Measurements from ENCODE around the gene LIX1L.

The LIX1L gene

GRCh38 chr1:145997016-145997717 lies 39.4 kb upstream of the LIX1L start:
- Histone ChIP-seq H3K27me3 (ENCODE audit: insufficient read depth, low read depth) (no peaks in the 10 kb centered on the region), H3K4me3 (IDR thresholded peaks at IDR 0.05; ENCODE audit: insufficient read depth, low read depth, low read length) (peak overlapping the region; percentile 97), H3K9ac (peak overlapping the region; percentile 47; the same call in 1 of the 2 replicates), H2AFZ (ENCODE audit: low read depth) (peak overlapping the region; percentile 86), H3K27ac (peak overlapping the region; percentile 3; the same call in 1 of the 2 replicates), H3K79me2 (ENCODE audit: insufficient read depth, low read depth) (no peaks in the 10 kb centered on the region), H4K20me1 (ENCODE audit: insufficient read depth) (no peaks in the 10 kb centered on the region), H3K4me2 (peak overlapping the region; percentile 78), H3K36me3 (ENCODE audit: insufficient read depth) (no peaks in the 10 kb centered on the region), H3K4me1 (ENCODE audit: low read depth, poor library complexity, severe bottlenecking) (peaks cover 44% of the 10 kb centered on the region)
- no peak for TF ChIP-seq CTCF (conservative IDR thresholded peaks at IDR 0.05; ENCODE audit: low read depth, low read length)

GRCh38 chr1:145996433-145997015 lies 38.7 kb upstream of the LIX1L start, which contains the start of gene TXNIP:
Gene TXNIP, minus strand, starts transcription at chr1:145996579. Its CDS starts 313 bp downstream, at chr1:145996266.
- TF ChIP-seq CTCF (conservative IDR thresholded peaks at IDR 0.05; ENCODE audit: low read depth, low read length): no peak
- H3K4me1 ChIP-seq (ENCODE audit: low read depth, poor library complexity, severe bottlenecking): peaks cover 44% of the 10 kb centered on the region
- no peaks in the 10 kb centered on the region for H3K36me3 ChIP-seq (ENCODE audit: insufficient read depth)
- H3K27me3 ChIP-seq (ENCODE audit: insufficient read depth, low read depth): no peaks in the 10 kb centered on the region
- H3K9ac ChIP-seq: peak within 1 kb of the TSS; percentile 47
- H4K20me1 ChIP-seq (ENCODE audit: insufficient read depth): no peaks in the 10 kb centered on the region
- H2AFZ ChIP-seq (ENCODE audit: low read depth): peak within 1 kb of the TSS; percentile 86
- no peaks in the 10 kb centered on the region for H3K79me2 ChIP-seq (ENCODE audit: insufficient read depth, low read depth)
- peak within 1 kb of the TSS; percentile 3; the same call in 1 of the 2 replicates for H3K27ac ChIP-seq
- peak within 1 kb of the TSS; percentile 99 for H3K4me3 ChIP-seq (IDR thresholded peaks at IDR 0.05; ENCODE audit: insufficient read depth, low read depth, low read length)
- H3K4me2 ChIP-seq: peak within 1 kb of the TSS; percentile 78

DNA sequence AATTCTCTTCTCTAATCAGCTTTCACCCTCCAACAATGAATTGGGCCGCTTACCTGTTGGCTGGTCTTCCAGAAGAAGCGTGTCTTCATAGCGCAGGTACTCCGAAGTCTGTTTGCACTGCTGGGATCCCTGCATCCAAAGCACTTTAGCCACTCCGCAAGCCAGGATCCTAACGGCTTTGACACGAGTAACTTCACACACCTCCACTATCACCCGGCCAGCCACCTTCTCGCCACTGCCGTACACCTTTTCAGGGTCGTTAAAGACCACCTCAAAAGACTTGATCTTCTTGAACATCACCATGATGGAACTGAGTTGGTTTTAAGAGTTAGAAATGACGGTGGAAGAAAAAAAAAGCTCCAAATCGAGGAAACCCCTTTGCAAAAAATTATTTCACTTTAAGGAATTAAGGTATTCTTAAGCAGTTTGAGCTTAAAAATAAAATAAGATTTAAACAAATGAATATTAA lies 38.2 kb upstream of the LIX1L start:
- TF ChIP-seq CTCF (conservative IDR thresholded peaks at IDR 0.05; ENCODE audit: low read depth, low read length): no peak
- Histone ChIP-seq H3K4me1 (ENCODE audit: low read depth, poor library complexity, severe bottlenecking) (peaks cover 44% of the 10 kb centered on the region), H4K20me1 (ENCODE audit: insufficient read depth) (no peaks in the 10 kb centered on the region), H3K27me3 (ENCODE audit: insufficient read depth, low read depth) (no peaks in the 10 kb centered on the region), H3K27ac (peak overlapping the region; percentile 3; the same call in 1 of the 2 replicates), H3K4me3 (IDR thresholded peaks at IDR 0.05; ENCODE audit: insufficient read depth, low read depth, low read length) (peak overlapping the region; percentile 99), H3K4me2 (peak overlapping the region; percentile 78), H3K36me3 (ENCODE audit: insufficient read depth) (no peaks in the 10 kb centered on the region), H3K79me2 (ENCODE audit: insufficient read depth, low read depth) (no peaks in the 10 kb centered on the region), H3K9ac (peak overlapping the region; percentile 47), H2AFZ (ENCODE audit: low read depth) (peak overlapping the region; percentile 86)

DNA sequence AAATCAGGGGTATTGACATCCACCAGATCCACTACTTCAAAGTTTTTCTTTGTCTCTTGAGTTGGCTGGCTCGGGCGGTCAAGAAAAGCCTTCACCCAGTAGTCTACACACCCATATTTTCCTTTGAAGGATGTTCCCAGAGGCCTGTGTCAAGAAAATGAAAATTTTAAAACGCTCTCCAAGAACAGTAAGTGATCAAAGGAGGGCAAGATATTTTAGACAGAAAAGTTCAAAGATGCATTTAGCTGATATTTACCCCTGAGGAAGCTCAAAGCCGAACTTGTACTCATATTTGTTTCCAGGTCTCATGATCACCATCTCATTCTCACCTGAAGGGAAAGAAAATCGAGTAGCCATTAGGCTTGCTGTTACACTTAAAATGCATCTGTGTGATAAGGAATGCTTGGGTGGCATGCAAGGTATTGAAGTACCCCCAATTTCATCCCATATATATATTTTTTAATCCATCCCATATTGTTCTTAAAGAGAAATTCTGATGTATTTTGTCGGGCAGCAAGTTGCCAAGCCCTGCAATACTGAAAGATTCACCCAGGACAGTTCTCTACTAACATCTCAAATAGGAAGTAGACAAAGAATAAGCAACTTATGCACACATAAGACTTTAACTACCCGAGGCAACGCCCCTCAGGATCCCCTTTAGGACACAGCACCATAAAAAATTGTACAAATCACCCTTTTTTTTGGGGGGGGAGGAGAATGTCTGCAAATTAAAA lies 37.5 kb upstream of the LIX1L start:
- H3K4me2 ChIP-seq: peak overlapping the region; percentile 78
- H3K36me3 ChIP-seq (ENCODE audit: insufficient read depth): no peaks in the 10 kb centered on the region
- H4K20me1 ChIP-seq (ENCODE audit: insufficient read depth): no peaks in the 10 kb centered on the region
- no peak overlapping the region for H3K9ac ChIP-seq
- no peak overlapping the region for H3K27ac ChIP-seq
- no peaks in the 10 kb centered on the region for H3K27me3 ChIP-seq (ENCODE audit: insufficient read depth, low read depth)
- peak overlapping the region; percentile 86; the same call in 1 of the 2 replicates for H2AFZ ChIP-seq (ENCODE audit: low read depth)
- TF ChIP-seq CTCF (conservative IDR thresholded peaks at IDR 0.05; ENCODE audit: low read depth, low read length): no peak
- peak overlapping the region; percentile 99 for H3K4me3 ChIP-seq (IDR thresholded peaks at IDR 0.05; ENCODE audit: insufficient read depth, low read depth, low read length)
- peaks cover 43% of the 10 kb centered on the region for H3K4me1 ChIP-seq (ENCODE audit: low read depth, poor library complexity, severe bottlenecking)
- H3K79me2 ChIP-seq (ENCODE audit: insufficient read depth, low read depth): no peaks in the 10 kb centered on the region

Data from KMS-11 (cell line).